ENCODE data around the gene TNFRSF25. TPM values are rescaled to one million over a fixed set of nuclear protein-coding genes. Genes with fewer than 3 reads are reported as not detected.

TNFRSF25 gene
- total and polyA plus RNA-seq, 2 of the 8 experiments (the other 6 are each of a cell fraction or from before 2014, with no cell fraction given) = 10.7 to 19.5 TPM

GRCh38 chr1:6491966-6492365 lies 26.0 kb upstream of the TNFRSF25 start (continued):
- no peak for TF ChIP-seq CHD7 (IDR thresholded peaks at IDR 0.05; ENCODE audit: insufficient replicate concordance, low read length)
- TF ChIP-seq CHD2 (IDR thresholded peaks at IDR 0.05; ENCODE audit: low read length) = no peak
- no peak for TF ChIP-seq SP4 (IDR thresholded peaks at IDR 0.05; ENCODE audit: low read length)
- no peak for TF ChIP-seq PHF8 (conservative IDR thresholded peaks at IDR 0.05; ENCODE audit: low read depth, low read length)
- no peak for TF ChIP-seq RAD21 (IDR thresholded peaks at IDR 0.05 in 1 of 2, conservative IDR thresholded peaks at IDR 0.05 in 1 of 2; ENCODE audit: low read depth in 2 of 2, low read length in 2 of 2)
- TF ChIP-seq TCF12 (IDR thresholded peaks at IDR 0.05; ENCODE audit: low read depth, low read length) = no peak
- no peak for TF ChIP-seq JUN (IDR thresholded peaks at IDR 0.05; ENCODE audit: low read depth, low read length)
- no peak for TF ChIP-seq BRCA1 (IDR thresholded peaks at IDR 0.05; ENCODE audit: low read depth, low read length)
- no peak for TF ChIP-seq RBBP5 (IDR thresholded peaks at IDR 0.05; ENCODE audit: borderline replicate concordance, low read depth, low read length)

Measured in H1 (cell line).